ENCODE measurements around the gene EVX2. TPM values are rescaled to one million over a fixed set of nuclear protein-coding genes. Genes with fewer than 3 reads are reported as not detected.

EVX2 gene
- total RNA-seq, 1 experiment from 2014 or later = not detected

GRCh38 chr2:176076796-176077195 lies 7.0 kb downstream of the EVX2 start (continued):
- no peak for TF ChIP-seq PRDM15 (CRISPR knock-in tag; IDR thresholded peaks at IDR 0.05)
- TF ChIP-seq GTF2I (CRISPR knock-in tag; conservative IDR thresholded peaks at IDR 0.05) = no peak
- TF ChIP-seq CREB1 (CRISPR knock-in tag; IDR thresholded peaks at IDR 0.05) = no peak
- TF ChIP-seq SMAD3 (CRISPR knock-in tag; IDR thresholded peaks at IDR 0.05; ENCODE audit: borderline replicate concordance) = no peak
- no peak for TF ChIP-seq ZNF423 (CRISPR knock-in tag; IDR thresholded peaks at IDR 0.05)
- TF ChIP-seq USF1 (CRISPR knock-in tag; IDR thresholded peaks at IDR 0.05) = no peak

- DNase-seq (ENCODE audit: low spot score) (no peak), ATAC-seq (no peak)
- CTCF ChIA-PET = interaction anchor here (1.9 kb wide), 1 partner anchor 22 kb away, joined by 11 read pairs; no protein-coding TSS in a partner anchor
- H3K4me1 Mint-ChIP-seq = peaks cover 35% of the 10 kb centered on the region
- no peak overlapping the region for H3K27ac Mint-ChIP-seq
- H3K36me3 Mint-ChIP-seq = peaks cover 1% of the 10 kb centered on the region; the same call in 1 of the 2 replicates
- H3K9me3 Mint-ChIP-seq = no peaks in the 10 kb centered on the region
- no peak for TF ChIP-seq ZBTB21 (CRISPR knock-in tag; IDR thresholded peaks at IDR 0.05; ENCODE audit: borderline replicate concordance)
- no peak for TF ChIP-seq IRF1 (CRISPR knock-in tag; IDR thresholded peaks at IDR 0.05)
- TF ChIP-seq TCF7 (CRISPR knock-in tag; IDR thresholded peaks at IDR 0.05; ENCODE audit: low read depth) = no peak
- no peak for TF ChIP-seq ATF6 (CRISPR knock-in tag; IDR thresholded peaks at IDR 0.05)
- no peak for TF ChIP-seq ZNF121 (CRISPR knock-in tag; IDR thresholded peaks at IDR 0.05)
- TF ChIP-seq FOXJ3 (CRISPR knock-in tag; IDR thresholded peaks at IDR 0.05; ENCODE audit: borderline replicate concordance) = no peak
- no peak for TF ChIP-seq MYBL2 (CRISPR knock-in tag; IDR thresholded peaks at IDR 0.05)
- no peak for TF ChIP-seq ESRRA (CRISPR knock-in tag; IDR thresholded peaks at IDR 0.05; ENCODE audit: borderline replicate concordance)
- TF ChIP-seq E2F1 (CRISPR knock-in tag; IDR thresholded peaks at IDR 0.05) = no peak
- no peak overlapping the region for H3K4me3 Mint-ChIP-seq
- H3K27me3 Mint-ChIP-seq (ENCODE audit: low read depth) = peaks cover 98% of the 10 kb centered on the region
- POLR2A ChIA-PET = no interaction called here
Measured at GRCh38 chr2:176076063-176076462, 7.7 kb downstream of the EVX2 start.

GRCh38 chr2:176075481-176075880 lies 8.3 kb downstream of the EVX2 start:
- DNase-seq (ENCODE audit: low spot score) = no peak
- Mint-ChIP-seq H3K27me3 (ENCODE audit: low read depth) (peaks cover 98% of the 10 kb centered on the region), H3K4me1 (peaks cover 33% of the 10 kb centered on the region), H3K4me3 (peak overlapping the region; percentile 36), H3K36me3 (no peaks in the 10 kb centered on the region), H3K9me3 (no peaks in the 10 kb centered on the region), H3K27ac (no peak overlapping the region)
- ChIA-PET POLR2A (no interaction called here), CTCF (interaction anchor here (0.8 to 1.9 kb wide), 2 partner anchors 10 to 22 kb away, joined by 3 to 11 read pairs; no protein-coding TSS in a partner anchor)
- no peak for ATAC-seq
- TF ChIP-seq ZNF317 (CRISPR knock-in tag; IDR thresholded peaks at IDR 0.05; ENCODE audit: borderline replicate concordance, low read depth) = no peak
- no peak for TF ChIP-seq E2F5 (CRISPR knock-in tag; IDR thresholded peaks at IDR 0.05)
- no peak for TF ChIP-seq PRDM15 (CRISPR knock-in tag; IDR thresholded peaks at IDR 0.05)
- no peak for TF ChIP-seq CREM (CRISPR knock-in tag; IDR thresholded peaks at IDR 0.05)
- no peak for TF ChIP-seq USF2 (CRISPR knock-in tag; IDR thresholded peaks at IDR 0.05)
- no peak for TF ChIP-seq JAZF1 (CRISPR knock-in tag; IDR thresholded peaks at IDR 0.05)

Measured in WTC11 (cell line).